GM18873 (cell line): Measurements from ENCODE around the gene ADGRE3.
A peak's percentile ranks its signal among the peaks of the same experiment; 100 is the strongest.

ENCODE experiments used
- ATAC-seq: cut with Tn5 transposase; IDR thresholded peaks from one replicate; pipeline ENCODE4 v1.9.1; 2021; ENCODE audit warnings: mild to moderate bottlenecking, moderate library complexity, moderate number of reproducible peaks; ENCODE audit not compliant: unreplicated experiment, low FRiP score

ADGRE3 gene, protein sequence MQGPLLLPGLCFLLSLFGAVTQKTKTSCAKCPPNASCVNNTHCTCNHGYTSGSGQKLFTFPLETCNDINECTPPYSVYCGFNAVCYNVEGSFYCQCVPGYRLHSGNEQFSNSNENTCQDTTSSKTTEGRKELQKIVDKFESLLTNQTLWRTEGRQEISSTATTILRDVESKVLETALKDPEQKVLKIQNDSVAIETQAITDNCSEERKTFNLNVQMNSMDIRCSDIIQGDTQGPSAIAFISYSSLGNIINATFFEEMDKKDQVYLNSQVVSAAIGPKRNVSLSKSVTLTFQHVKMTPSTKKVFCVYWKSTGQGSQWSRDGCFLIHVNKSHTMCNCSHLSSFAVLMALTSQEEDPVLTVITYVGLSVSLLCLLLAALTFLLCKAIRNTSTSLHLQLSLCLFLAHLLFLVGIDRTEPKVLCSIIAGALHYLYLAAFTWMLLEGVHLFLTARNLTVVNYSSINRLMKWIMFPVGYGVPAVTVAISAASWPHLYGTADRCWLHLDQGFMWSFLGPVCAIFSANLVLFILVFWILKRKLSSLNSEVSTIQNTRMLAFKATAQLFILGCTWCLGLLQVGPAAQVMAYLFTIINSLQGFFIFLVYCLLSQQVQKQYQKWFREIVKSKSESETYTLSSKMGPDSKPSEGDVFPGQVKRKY

DNA sequence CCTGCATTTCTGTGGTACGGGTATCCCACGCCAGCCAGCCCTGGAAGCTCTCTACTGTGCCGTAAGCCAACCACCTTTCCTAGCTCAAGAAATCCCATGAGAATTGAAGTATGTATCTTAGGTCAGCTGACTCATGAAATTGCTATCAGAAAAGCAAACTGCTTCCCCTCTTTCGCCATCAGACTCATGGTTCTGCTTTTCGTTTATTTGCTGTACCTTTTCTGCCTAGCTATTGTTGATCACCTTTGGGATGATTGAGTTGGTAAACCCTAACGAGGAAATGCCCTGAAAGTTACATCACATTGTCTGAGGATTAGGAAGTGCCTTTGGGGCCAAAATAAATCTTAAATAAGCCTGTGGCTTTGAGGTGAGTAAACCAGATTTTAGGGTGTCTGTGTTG, at the start of gene ADGRE3:
Gene ADGRE3 (minus strand): TSS at position 81 of the 400 bp plus-strand sequence. CDS start 74 bp downstream, at position 7.
- ATAC-seq: no peak

DNA sequence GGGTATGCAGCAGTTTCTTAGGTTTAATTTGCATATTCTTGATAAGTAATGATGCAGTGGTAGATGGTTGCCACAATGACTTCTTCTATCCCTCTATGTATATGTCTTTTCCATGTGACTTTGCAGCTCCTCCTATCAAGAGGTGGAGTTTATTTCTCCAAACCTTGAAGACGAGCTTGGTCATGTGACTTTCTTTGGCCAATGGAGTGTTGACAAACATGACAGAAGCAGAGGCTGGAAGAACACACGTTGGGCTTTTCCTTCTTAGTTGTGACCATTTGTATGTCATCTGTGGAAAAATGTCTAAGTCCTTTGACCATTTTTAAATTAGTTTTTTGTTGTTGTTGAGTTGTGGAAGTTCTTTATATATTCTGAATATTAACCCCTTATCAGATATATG, 47.5 kb upstream of the ADGRE3 start:
- ATAC-seq: no peak

DNA sequence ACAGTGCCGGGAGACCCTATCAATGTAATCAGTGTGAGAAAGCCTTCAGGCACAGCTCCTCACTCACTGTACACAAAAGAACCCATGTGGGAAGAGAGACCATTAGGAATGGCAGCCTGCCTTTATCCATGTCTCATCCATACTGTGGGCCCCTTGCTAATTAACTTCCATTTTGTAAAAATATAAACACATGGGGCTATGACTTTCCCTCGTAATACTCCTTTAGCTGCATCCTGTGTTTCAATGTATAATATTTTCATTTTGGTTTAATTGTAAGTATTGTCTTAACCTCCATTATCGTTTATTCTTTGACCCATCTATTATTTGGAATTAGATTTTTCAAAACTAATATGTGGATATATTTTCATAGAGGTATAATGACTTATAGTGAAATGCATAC, 44.5 kb upstream of the ADGRE3 start:
- no peak for ATAC-seq

DNA sequence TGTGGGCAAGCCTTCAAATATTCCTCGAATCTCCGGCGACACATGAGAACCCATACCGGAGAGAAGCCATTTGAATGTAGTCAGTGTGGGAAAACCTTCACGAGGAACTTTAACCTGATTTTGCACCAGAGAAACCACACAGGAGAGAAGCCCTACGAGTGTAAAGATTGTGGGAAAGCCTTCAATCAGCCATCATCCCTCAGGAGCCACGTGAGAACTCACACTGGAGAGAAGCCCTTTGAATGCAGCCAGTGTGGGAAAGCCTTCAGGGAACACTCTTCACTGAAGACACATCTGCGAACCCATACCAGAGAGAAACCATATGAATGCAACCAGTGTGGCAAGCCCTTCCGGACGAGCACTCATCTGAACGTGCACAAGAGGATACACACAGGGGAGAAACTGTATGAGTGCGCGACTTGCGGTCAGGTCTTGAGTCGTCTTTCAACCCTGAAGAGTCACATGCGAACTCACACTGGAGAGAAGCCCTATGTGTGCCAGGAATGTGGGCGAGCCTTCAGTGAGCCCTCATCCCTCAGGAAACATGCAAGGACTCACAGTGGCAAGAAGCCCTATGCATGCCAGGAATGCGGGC, 44.0 kb upstream of the ADGRE3 start:
- no peak for ATAC-seq

DNA sequence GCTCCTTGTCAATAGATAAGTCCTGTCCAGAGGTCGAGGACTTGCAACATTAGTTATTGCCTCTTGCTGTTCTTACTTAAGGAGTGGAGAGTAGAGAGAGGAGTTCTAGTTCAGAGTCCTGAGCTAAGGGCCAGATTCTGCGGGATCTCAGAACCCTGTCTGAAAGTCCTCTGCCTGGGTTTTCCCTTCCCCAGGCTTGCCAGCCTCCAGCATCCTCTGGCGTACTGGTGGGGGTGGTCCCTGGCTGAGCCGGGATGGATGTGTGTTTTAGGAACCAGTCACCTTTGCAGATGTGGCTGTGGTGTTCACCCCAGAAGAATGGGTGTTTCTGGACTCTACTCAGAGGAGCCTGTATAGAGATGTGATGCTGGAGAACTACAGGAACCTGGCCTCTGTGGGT, 41.2 kb upstream of the ADGRE3 start:
- no peak for ATAC-seq

DNA sequence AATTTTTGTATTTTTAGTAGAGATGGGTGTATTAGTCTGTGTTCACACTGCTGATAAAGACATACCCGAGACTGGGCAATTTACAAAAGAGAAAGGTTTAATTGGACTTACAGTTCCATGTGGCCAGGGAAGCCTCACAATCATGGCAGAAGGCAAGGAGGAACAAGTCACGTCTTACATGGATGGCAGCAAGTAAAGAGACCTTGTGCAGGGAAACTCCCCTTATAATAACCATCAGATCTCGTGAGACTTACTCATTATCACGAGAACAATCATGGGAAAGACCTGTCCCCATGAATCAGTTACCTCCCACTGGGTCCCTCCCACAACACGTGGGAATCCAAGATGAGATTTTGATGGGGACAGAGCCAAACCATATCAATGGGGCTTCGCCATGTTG, 29.8 kb upstream of the ADGRE3 start:
- no peak for ATAC-seq

DNA sequence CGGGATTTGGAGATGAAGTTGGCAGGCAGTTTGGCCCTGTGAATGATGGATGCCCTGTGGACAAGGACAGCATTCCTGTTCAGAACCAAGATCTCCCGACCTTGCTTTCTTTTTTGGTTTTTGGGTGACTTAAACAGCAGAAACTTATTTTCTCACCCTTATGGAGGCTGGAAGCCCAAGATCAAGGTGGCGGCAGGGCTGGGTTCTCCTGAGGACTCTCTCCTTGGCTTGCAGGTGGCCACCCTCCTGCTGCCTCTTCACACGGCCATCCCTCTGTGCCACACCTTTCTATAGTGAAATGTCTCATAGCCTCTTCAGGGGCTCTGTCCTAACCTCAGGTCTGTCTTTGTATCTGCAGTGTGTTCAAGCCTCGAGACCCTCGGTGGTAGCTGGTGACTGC, 29.2 kb upstream of the ADGRE3 start:
- no peak for ATAC-seq

DNA sequence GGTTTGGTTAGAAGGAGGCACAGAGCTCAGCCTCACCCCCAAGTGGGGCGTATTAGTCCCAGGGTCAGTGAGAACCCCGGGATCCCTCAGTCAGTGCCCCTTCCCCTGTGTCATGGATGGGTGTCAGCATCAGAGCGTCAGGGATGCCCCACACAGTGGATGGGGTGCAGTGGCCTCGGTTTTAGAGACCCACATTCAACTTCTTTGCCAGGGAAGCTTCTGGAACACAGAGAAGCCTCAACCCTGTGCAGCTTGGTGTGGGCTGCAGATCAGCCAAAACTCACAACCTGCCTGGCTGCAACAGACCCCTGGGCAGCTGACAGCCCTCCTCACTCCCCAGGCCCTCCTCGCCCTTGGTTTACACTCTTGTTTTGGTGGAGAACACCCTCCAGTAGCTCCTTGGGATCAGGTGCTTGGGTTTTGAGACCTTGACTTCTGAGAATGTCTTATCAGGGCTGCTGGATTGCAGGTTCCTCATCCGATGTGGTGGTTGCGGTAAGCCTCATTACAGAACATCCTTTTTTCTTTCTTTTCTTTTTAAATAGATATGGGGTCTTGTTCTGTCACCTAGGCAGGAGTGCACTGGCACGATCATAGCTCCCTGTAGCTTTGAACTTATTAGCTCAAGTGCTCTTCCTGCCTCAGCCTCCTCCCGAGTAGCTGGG, 26.2 kb upstream of the ADGRE3 start:
- no peak for ATAC-seq

DNA sequence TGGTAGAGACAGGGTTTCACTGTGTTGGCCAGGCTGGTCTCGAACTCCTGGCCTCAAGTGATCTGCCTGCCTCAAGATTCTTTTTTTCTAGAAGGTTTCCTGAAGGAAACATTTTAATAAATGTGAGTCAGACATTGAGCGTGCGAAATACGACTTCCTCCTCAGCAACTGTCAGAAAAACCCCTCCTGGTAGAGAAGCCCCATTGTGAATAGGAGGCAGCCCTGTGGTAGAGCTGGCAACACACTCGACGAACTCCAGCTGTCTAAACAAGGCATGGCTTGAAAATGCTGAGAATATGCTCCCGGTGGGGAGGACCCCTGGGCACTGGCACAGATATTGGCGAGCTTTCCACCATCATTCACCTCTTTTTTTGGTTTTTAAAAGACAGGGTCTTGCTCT, 25.0 kb upstream of the ADGRE3 start:
- ATAC-seq: no peak

DNA sequence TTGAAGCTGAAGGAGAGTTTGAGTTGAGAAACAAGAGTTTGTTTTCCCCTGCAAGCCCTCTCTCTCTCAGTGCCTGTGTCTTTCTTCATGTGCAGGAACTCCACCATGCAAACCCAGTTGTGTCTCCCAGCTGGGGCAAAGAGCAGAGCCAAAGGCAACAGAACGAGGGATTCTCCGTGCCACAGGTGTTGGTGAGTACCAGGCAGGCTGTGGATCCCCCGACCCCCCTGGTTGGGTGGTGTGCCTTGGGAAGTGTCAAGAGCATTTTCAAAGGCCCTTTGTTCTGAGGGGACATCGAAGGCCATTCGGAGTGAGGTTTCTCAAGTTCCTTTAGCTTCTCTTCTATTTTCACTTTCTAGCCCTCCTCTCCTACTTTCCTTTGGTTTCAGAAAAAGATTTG, 20.8 kb upstream of the ADGRE3 start:
- ATAC-seq: no peak

DNA sequence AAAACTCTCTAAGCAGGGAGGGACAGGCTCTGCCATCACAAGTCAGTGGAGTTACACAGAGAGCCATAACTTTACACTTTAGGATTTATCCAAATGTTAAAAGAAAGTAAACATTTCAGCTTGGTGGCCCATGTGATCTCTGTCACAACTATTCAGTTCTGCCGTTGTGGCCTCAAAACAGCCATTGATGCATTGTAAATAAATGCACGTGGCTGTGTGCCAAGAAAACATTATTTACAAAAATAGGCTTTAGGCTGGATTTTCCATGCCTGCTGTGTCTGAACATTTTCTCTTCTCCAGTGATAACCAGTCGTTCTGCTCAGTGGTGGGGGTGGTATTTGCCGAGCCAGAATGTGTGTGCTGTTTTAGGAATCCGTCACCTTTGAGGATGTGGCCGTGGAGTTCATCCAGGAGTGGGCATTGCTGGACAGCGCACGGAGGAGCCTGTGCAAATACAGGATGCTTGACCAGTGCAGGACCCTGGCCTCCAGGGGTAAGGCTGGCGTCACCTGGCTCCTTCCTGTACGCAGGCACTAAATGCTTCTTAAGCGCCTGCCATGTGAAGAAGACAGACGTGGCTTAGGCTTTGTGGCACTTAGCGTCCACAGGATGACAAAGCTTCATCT, 20.1 kb upstream of the ADGRE3 start:
- ATAC-seq: no peak

DNA sequence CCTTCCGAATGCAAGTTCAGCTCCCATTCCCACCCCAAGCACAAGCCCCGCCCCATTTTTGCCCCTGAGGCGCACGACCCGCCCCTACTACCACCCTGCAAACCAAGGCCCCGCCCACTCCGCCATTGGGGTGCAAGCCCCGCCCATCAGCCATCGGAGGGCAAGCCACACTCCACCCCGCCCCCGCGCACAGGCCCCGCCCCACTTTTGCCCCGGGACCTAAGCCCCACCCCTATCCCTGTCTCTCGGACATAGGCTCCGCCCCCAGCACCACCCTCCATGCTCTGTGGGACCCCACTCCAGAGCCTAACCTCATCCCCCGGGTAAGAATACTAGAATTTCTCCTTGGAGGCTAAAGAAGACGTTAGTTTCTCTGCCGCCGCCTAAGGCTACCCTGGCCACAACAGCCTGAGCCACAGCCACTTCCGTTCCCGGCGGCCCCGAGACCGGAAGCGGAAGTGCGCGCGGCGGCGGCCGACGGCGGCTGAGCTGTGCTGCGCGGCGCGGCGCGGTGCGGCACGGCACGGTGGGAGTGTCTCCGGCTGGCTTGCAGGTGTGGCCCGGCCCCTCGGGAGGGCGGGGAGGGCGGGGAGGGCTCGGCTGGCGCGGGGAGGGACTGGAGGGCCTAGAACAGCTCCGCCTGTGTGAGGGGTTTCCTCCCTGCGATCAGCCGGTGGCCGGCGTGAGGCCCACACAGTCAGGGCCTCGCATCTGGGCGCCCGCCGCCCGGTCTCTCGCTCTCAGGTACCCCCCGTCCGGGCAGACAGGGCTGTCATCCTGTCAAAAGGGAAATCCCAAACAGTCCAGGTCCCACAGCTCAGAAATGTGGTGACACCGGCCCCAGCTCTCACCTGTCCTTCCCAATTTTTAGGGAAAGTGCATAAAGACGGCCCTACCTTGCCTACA, 15.2 kb upstream of the ADGRE3 start, which contains the start of gene ZNF333:
Gene ZNF333 (plus strand): TSS at position 451 of the 906 bp plus-strand sequence. CDS start 3,444 bp downstream, outside the sequence.
- peak; percentile 74 for ATAC-seq

DNA sequence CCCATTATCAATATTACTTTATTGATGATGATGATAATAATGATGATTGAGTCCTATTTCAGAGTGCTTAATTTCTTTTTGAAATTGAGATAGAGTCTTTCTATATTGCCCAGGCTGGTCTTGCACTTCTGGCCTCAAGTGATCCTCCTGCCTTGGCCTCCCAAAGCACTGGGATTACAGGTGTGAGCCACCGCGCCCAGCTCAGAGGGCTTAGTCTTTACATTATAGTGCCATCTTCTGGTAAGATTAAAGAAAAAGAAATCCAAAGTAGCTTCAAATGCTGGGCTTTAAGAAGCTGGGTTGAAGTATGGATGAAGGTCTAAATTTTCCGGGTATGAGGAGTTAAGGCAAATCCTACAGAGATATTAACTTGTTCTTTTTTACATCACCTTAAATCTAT, 11.8 kb upstream of the ADGRE3 start:
- no peak for ATAC-seq

DNA sequence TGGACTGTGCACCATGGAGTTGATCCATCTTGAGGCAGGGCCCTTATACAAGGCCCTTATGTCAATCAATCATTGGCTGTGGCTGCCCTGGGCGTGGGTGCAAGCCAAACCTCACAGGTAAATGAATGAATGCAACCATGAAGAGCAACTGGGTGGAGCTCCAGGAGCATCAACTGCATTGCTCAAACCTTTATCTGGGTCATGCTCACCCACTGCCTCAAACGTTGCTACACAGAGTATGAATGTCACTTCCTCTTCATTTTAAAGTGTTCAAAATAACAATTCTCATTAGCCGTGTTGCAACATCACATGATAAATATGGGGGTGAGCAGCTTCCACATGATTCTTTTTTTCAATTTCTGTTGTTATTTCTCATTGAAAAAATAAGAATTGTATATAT, 8.8 kb upstream of the ADGRE3 start:
- ATAC-seq: no peak

DNA sequence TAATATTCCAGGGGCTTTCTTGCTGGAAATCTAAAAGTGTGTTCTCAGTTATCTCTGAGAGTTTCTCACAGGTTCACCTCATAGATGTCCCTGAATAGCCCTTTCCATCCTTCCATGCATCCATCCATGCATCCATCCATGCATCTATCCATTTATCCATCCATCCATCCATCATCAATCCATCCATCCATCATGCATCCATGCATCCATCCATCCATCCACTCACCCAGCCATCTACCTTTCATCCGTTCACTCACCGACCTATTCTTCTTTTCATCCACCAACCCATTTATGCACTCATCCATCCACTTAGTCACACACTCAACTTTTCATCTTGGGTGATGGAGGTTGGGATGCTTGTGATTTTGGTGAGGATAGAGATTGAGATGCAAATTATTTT, 7.4 kb upstream of the ADGRE3 start:
- ATAC-seq: no peak

DNA sequence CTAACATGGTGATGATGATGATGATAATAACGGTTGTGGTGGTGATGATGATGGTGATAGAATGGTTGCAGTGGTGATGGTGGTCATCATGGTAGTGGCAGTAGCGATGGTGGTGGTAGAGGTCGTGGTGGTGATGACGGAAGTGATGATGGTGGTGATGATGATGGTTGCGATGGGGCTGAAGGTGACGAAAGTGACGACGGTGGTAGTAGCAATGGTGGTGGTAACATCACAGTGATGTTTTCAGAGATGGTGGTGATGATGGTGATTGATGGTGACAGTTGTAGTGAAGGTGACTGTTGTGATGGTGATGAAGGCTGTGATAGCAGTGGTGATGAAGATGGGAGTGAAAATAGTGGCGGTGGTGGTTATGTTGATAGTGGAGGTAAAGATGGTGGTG, 3.6 kb upstream of the ADGRE3 start:
- no peak for ATAC-seq

DNA sequence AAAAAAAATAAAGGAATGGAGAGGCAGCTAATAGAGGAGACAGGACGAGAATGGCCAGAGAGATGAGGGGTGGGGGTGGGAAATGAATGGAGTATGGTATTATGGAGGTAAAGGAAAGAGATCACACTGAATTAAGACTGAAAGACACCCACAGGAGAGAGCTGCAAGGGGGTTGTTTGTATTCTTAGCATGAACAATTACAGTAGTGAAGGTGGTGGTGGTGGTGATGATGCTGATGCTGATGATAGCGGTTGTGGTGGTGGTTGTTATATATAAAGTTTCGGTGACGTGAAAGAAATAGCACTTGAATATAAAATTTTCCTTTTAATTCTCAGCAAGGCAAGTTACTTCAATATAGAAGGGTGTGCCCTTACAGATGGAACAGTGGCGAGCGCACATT, 2.8 kb upstream of the ADGRE3 start:
- ATAC-seq: no peak

DNA sequence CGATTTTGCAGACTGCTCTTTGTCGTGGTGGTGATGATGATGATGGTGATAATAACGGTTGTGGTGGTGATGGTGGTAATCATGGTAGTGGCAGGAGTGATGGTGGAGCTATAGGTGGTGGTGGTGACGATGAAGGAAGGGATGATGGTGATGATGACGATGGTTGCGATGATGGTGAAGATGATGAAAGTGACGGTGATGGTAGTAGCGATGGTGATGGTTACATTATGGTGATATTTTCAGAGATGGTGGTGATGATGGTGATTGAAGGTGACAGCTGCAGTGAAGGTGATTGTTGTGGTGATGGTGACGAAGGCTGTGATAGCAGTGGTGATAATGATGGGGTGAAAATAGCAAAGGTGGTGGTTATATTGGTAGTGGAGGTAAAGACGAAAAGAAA, 2.1 kb upstream of the ADGRE3 start:
- ATAC-seq: no peak

DNA sequence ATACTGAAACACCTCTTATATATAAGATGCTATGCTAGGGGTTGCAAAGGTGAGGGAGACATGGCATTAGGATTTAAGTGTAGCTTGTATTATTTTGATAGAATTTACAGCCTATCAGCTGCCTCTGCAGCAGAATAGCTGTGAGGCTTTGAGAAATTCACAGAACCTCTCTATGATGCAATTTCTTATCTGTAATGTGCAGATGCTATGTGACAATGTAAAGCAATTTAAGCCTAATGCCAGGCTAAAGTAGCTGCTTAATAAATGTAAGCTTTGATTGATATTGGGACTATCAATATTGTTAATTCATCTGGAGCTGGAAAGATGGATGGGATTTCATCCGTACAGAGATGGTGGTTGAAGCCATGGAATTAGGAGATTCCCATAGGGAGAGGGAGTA, 1.6 kb downstream of the ADGRE3 start:
- ATAC-seq: no peak
